ENCODE results near the gene MCTP2.
"Not testable (repeated sequence)": the region's sequence is repeated elsewhere in the genome, so short reads cannot be mapped to it uniquely, and the experiment has no call there.

MCTP2 gene

DNA sequence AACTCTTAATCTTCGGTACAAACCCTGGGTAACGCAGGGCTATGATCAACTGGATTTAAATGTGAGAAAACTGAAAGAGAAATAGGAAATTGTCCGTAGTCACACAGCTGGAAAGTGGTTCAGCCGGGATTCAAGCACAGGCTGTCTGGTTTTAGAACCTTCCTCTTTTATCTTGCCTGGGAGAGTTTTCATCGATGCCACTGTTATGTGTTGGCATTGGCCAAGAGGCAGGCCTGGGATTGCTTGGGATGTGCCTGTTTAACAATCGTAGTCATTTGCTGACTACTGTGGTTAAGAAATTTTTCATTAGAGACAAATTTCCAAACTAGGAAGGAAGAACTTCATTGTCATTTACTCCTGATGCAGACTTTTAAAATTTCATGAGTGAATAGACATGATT is 4.3 kb downstream of the MCTP2 start:
- DNase-seq: no peak

DNA sequence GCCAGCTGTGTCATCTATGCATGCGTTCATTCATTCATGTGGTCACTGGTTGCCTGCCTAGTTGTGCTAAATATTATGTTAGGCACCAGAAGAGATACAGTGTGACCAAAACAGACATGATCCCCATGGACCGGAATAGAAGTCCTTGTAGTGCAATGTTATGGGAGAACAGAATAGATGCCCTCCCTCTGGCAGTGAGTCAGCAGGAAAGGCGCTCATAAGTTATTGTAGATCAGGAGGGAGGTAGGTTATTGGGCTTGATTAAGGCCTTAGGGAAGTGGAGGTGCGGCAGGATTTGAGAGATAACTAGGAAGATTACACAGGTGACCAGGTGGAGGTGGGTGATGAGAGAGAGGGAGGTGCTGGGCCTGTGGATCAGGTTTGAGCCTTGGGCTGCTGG is 5.2 kb downstream of the MCTP2 start:
- DNase-seq: no peak

- DNase-seq: no peak
These were observed 6.5 kb downstream of the MCTP2 start for GRCh38 chr15:94237903-94238302.

DNA sequence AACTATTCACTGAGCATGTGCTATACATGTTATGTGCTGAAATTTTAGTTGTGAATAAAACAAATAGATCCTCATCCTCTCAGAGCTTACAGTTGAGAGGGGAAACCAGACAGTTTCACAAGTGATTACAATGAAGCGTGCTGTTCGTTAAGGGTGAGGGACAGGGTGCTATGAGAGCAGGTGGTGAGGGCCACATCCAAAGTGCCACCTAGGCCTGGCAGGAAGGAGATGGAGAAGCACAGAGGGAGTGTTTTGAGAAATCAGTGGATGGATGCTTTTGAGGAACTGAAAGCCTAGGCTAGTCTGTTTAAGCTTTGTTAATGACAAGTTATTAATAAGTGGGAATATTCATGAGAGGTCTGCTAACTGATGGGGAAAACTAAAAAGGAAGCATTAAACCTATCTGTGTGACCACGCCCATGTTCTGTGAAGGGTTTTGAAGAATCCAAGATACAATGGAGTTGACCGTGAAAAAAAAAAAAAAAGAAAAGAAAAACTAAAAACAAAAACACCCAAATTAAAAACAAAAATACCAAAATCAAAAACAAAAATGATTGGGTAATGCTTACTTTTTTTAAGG is 7.3 kb downstream of the MCTP2 start:
- no peak for DNase-seq

GRCh38 chr15:94239474-94239873 is 8.1 kb downstream of the MCTP2 start:
- DNase-seq: no peak

- no peak for DNase-seq
These were observed 9.1 kb downstream of the MCTP2 start for GRCh38 chr15:94240480-94240879.

GRCh38 chr15:94242257-94242656 is 10.9 kb downstream of the MCTP2 start:
- no peak for DNase-seq

- DNase-seq: not testable (repeated sequence)
These were observed 11.6 kb downstream of the MCTP2 start for GRCh38 chr15:94243003-94243402.

DNA sequence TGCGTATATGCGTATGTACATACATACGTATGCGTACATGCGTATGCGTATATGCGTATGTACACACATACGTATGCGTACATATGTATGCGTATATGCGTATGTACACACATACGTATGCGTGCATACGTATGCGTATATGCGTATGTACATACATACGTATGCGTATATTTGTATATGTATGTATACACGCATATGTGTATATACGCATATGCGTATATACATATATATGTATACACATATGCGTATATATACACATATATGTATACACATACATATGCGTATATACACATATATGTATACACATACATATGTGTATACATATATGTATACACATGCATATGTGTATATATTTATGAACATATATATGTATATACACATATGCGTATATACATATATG is 12.1 kb downstream of the MCTP2 start:
- no peak for DNase-seq

- DNase-seq: no peak
These were observed 14.7 kb downstream of the MCTP2 start for GRCh38 chr15:94246016-94246415.

DNA sequence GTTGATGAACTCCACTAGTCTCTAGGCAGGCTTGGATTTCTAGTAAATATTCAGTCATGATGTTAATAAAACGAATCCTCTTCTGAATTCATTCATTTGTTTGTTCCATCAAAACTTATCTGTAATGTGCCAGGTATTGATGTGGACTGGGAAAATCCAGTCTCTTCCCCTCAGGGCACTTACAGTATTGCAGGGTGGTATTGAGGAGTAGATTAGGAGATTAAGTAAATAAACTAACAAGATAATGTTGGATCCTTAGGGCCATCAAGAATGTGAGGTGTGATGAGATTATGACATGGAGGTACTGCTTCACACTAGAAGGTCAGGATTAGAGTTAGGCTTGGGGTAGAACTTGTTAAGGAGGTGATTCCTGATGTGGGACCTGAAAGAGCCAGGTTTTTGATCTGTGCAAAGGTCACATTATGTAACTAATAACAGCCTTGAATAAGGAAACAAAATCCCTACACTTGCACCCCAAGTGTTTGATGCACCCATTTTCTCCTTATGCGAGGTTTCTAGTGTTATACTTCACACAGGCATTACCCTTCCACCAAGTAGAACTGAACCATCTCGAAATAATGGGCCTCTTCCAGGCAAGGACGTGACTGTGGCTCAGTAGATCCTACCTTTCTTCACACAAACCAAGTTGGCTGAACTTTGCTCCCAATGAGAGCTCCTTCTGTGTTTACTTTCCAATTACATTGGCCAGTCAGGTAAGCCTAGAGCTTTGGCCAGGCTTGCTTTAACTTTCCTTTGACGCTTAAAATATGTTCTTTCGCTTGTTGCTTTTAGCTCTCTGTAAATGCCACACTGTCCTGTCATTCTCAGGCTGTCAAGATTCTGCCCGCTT is 16.7 kb downstream of the MCTP2 start:
- DNase-seq: no peak

DNA sequence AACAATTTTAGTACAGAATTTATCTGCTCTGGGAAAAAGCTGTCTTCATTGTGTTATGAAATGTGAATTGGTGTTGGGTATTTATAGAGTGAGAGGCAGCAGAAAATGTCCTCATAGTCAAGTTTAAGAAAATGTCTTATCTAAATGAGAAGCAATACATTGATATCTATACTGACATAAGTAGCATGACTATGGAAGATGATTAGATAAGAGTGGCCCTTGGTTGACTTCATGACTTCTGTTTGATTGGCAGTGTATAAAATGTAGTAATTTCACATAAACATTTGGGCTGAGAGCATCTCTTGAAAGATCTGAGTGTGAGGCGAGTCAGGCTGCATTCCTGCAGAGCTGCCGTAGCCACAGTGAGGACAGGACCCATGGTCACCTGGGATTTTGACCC is 19.4 kb downstream of the MCTP2 start:
- DNase-seq: no peak

DNA sequence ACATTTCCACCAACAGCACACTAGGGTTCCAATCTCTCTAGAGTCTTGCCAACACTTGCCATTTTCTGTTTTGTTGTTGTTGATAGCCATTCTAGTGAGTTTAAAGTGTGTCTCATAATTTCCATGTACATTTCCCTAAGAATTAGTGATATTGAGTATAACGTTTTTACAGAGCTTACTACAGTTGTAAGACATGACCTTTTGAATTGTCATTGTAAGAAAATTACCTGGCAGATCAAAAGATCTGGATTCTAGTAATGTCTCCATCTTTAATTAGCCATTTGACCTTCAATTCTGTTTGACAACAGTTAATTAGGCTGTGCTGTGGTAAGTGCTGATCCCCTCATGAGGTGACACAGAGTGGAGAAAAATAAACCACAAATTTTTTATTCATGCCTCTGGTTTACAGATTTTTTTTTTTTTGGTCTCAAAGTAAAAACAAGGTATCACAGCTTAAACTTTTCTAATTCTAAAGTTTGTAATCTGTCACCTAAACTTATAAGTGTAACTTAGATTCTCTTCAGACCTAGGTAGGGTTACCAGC is 20.9 kb downstream of the MCTP2 start:
- DNase-seq: no peak

- DNase-seq: no peak
These were observed 21.6 kb downstream of the MCTP2 start for GRCh38 chr15:94252906-94253491.

- DNase-seq: no peak
These were observed 22.4 kb downstream of the MCTP2 start for GRCh38 chr15:94253742-94254141.

DNA sequence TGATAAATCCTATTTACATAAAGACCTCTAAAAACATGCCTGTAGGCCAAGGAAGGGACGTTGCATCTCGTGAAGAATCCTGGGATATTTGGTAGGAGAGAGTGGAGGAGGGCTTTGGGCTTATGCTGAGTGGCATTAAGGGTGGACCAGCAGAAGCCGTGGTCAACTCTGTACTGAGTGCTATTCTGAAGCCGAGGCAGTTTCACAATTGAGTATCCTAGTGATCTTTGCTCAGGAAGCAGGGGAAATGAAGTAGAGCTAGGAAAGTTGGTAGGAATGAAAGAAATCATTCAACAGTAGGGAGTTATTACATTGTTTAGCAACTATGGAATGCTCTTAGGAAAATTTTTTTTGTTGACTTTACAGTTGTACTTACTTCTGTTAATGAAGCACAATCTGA is 24.2 kb downstream of the MCTP2 start:
- DNase-seq: no peak

DNA sequence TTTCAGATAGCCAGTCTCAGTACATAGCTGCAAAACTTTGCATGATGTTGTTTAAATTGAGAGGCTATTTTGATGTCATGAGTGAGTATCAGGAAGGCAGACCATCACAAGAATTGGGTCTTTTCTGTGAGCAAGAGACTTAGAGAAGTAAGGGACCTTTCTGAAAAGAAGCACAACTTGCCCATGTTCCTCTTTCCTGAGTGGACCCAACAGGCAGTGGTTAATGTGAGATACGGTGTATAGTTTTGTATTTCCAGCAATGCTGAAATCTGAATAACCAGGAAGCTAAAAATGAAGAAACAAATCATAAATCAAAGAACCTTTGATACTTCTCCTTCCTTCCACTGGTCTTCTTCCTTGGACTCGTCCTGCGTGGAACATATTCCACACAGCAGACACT is 25.1 kb downstream of the MCTP2 start:
- no peak for DNase-seq

GRCh38 chr15:94257776-94258175 is 26.4 kb downstream of the MCTP2 start:
- not testable (repeated sequence) for DNase-seq

DNA sequence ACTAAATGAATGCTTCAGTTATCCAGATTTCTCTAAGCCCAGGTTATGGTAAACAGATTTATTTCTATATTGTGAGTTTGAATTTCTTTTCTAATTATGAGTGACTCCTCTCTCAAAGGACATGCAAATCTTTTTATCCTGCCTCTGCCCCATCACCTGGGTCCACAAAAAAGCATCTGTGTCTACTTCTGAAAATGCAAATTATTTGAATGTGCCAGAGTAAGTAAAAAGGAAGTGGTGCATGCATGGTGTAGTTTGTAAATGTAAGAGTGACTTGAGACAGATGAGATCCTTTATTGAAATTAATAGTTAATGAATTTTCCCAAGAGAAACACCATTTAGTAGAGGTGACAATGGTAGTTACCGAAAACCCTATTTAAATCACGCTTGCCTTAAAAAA is 26.9 kb downstream of the MCTP2 start:
- DNase-seq: no peak

DNA sequence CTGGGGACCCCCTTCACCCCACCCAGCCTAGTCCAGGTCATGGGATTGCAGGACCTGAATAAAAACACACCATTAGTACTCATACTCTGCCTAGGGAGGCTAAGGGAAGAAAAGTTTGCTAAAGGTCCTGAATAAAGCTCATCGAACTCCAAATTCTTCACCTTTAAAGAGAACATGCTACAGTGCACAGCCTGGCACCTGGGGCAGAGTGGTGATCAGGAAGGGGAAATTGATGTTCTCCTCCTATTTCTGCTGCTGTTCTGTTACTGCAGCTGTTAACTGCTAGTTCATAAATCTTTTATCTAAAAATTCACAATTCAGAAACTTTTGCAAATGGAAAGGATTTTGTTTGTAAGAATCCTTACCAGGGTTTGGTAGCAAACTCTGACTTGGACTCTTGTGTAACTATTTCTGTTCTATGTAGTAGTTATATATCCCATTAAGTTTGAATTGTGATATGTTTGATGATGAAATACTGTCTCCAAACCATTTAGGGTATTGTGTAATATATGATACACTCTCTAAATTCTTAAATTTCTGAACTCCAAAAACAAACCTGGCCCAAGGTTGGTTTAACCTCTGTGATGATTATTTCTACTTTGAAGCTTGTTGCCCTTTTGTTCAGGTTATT is 27.9 kb downstream of the MCTP2 start:
- no peak for DNase-seq

- no peak for DNase-seq
These were observed 28.5 kb downstream of the MCTP2 start for GRCh38 chr15:94259863-94260262.

GRCh38 chr15:94262201-94262600 is 30.8 kb downstream of the MCTP2 start:
- DNase-seq: no peak

All from activated T-cell treated with anti-CD3 and anti-CD28 coated beads for 4 hours (primary cell).